Measurements from ENCODE around the gene KYNU. TPM values are rescaled to one million over a fixed set of nuclear protein-coding genes. Genes with fewer than 3 reads are reported as not detected.

Gene KYNU
- total and polyA plus RNA-seq, 2 of the 13 experiments (the other 11 are each of a cell fraction or from before 2014, with no cell fraction given) = 21.9 to 68.6 TPM

GRCh38 chr2:143034292-143035074 is 157.0 kb downstream of the KYNU start (continued):
- peak; percentile 30 to 59; a peak in 1 of 4 replicates for TF ChIP-seq HMGXB4 (CRISPR knock-in tag; IDR thresholded peaks at IDR 0.05; ENCODE audit: borderline replicate concordance in 1 of 2, low read depth in 1 of 2)
- no peak for TF ChIP-seq PRDM10 (CRISPR knock-in tag; IDR thresholded peaks at IDR 0.05; ENCODE audit: low read depth)
- no peak for TF ChIP-seq DZIP1 (CRISPR knock-in tag; IDR thresholded peaks at IDR 0.05)
- TF ChIP-seq CREB1 (IDR thresholded peaks at IDR 0.05) = no peak
- 0 out of 2 replicates have a peak, but pooled peaks have one; percentile 53 for TF ChIP-seq CREB1 (CRISPR knock-in tag; IDR thresholded peaks at IDR 0.05)
- peak; percentile 57; the same call in 1 of the 2 replicates for TF ChIP-seq RAD21 (CRISPR knock-in tag; IDR thresholded peaks at IDR 0.05)
- TF ChIP-seq CEBPB (IDR thresholded peaks at IDR 0.05; ENCODE audit: borderline replicate concordance, low read depth, low read length) = peak; percentile 89
- TF ChIP-seq ARID5B (CRISPR knock-in tag; IDR thresholded peaks at IDR 0.05) = peak; percentile 72
- 0 out of 2 replicates have a peak, but pooled peaks have one; percentile 38 for TF ChIP-seq MXD4 (CRISPR knock-in tag; IDR thresholded peaks at IDR 0.05)
- peak; percentile 24; the same call in 1 of the 2 replicates for TF ChIP-seq YEATS2 (CRISPR knock-in tag; IDR thresholded peaks at IDR 0.05; ENCODE audit: borderline replicate concordance)
- TF ChIP-seq SKIL (CRISPR knock-in tag; IDR thresholded peaks at IDR 0.05; ENCODE audit: borderline replicate concordance) = no peak
- TF ChIP-seq RXRB (CRISPR knock-in tag; IDR thresholded peaks at IDR 0.05; ENCODE audit: borderline replicate concordance) = peak; percentile 43; the same call in 1 of the 2 replicates
- peak; percentile 52 for TF ChIP-seq KAT8 (CRISPR knock-in tag; IDR thresholded peaks at IDR 0.05)

Measured in HepG2 (cell line).